Cardiac muscle cell (in vitro differentiated cells and primary cell): ENCODE data around the gene UPK3BL2. TPM values are rescaled to one million over a fixed set of nuclear protein-coding genes. Genes with fewer than 3 reads are reported as not detected.
"Not testable (repeated sequence)": the region's sequence is repeated elsewhere in the genome, so short reads cannot be mapped to it uniquely, and the experiment has no call there.

Experiments
- DNase-seq, 2 donors: peaks; one replicate each; pipeline versions ENCODE4 v3.0.0 to v3.0.0-alpha.2; 2010 to 2017; ENCODE audit warnings: low read depth in 1 of 2, low spot score in 1 of 2
- H3K27ac ChIP-seq: fragments of 200-600 bp; sonication (generic); 2 replicates; pipeline ENCODE4 v1.5.1; 2016
- H3K27me3 ChIP-seq: fragments of 200-600 bp; sonication (generic); 2 replicates; pipeline ENCODE4 v1.6.0; 2016; ENCODE audit warnings: control low read depth
- H3K36me3 ChIP-seq: fragments of 200-600 bp; sonication (generic); 2 replicates; pipeline ENCODE4 v1.5.1; 2016; ENCODE audit warnings: control low read depth
- H3K4me1 ChIP-seq: fragments of 200-600 bp; sonication (generic); 2 replicates; pipeline ENCODE4 v1.8.1; 2017; ENCODE audit warnings: low read depth, mild to moderate bottlenecking, mixed run types
- H3K4me3 ChIP-seq: fragments of 200-600 bp; sonication (generic); 2 replicates; pipeline ENCODE4 v1.5.1; 2016; ENCODE audit warnings: mild to moderate bottlenecking
- H3K9me3 ChIP-seq: fragments of 200-600 bp; sonication (generic); 2 replicates; pipeline ENCODE4 v1.5.1; 2017; ENCODE audit warnings: low read depth, mild to moderate bottlenecking, control low read depth
- polyA plus RNA-seq: library from polyadenylated mRNA; unstranded; fragments of >200 nt; fragmentation: Nextera tagmentation; extraction: Ambion mirVana; gene quantifications from 2 replicates; pipeline ENCODE4 v1.2.1, GENCODE V29; 2016
- total RNA-seq: library from RNA; depleted of rRNA; stranded (reverse); fragments of >200 nt; gene quantifications from 2 replicates; pipeline ENCODE4 v1.2.3, GENCODE V29; 2016

Gene UPK3BL2
- total and polyA plus RNA-seq, 2 experiments from 2014 or later, result 23.9 to 29.7 TPM

- H3K9me3 ChIP-seq, H3K27me3 ChIP-seq, DNase-seq, H3K27ac ChIP-seq, H3K4me1 ChIP-seq, H3K36me3 ChIP-seq, H3K4me3 ChIP-seq: not testable (repeated sequence)
Observed at GRCh38 chr7:102527822-102528793, 15.4 kb downstream of the UPK3BL2 start.

DNA sequence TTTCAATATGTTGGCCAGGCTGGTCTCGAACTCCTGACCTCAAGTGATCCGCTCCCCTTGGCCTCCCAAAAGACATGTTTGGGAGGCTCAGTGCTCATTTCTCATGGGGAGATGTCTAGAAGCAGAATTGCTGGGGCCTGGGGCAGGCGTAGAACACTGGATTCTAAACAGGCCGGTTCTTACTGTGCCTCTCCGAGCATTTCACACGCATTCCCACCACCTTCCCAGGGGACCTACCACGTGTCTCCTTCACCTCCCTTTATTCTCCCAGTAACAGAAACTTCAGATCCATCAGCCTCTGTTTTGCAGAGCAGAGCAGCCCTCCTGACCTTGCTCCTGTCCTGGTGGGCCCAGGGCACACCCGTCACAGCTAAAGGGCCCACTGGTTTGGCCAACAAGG, 16.3 kb downstream of the UPK3BL2 start:
- not testable (repeated sequence) for H3K9me3 ChIP-seq, H3K27me3 ChIP-seq, H3K4me1 ChIP-seq, H3K27ac ChIP-seq, H3K36me3 ChIP-seq, DNase-seq, H3K4me3 ChIP-seq

GRCh38 chr7:102524803-102525202, 18.7 kb downstream of the UPK3BL2 start:
- DNase-seq, H3K27ac ChIP-seq, H3K4me1 ChIP-seq, H3K36me3 ChIP-seq, H3K9me3 ChIP-seq, H3K4me3 ChIP-seq, H3K27me3 ChIP-seq: not testable (repeated sequence)

GRCh38 chr7:102520797-102521196, 22.7 kb downstream of the UPK3BL2 start:
- DNase-seq, H3K27me3 ChIP-seq, H3K4me3 ChIP-seq: not testable (repeated sequence)

GRCh38 chr7:102517550-102518147, 25.8 kb downstream of the UPK3BL2 start, which contains the start of gene RASA4B:
TSS of gene RASA4B (minus strand) at chr7:102517777. CDS start at chr7:102517710, 67 bp downstream.
- H3K27ac ChIP-seq, H3K4me1 ChIP-seq, H3K9me3 ChIP-seq, H3K27me3 ChIP-seq, H3K36me3 ChIP-seq: not testable (repeated sequence)
- peak in 1 of 2 donors; percentile 33 for DNase-seq
- H3K4me3 ChIP-seq, result peak within 1 kb of the TSS; percentile 16

More at GRCh38 chr7:102520797-102521196, 22.7 kb downstream of the UPK3BL2 start:
- not testable (repeated sequence) for H3K4me1 ChIP-seq, H3K27ac ChIP-seq, H3K36me3 ChIP-seq, H3K9me3 ChIP-seq

- not testable (repeated sequence) for H3K4me3 ChIP-seq, H3K4me1 ChIP-seq, H3K27me3 ChIP-seq, H3K27ac ChIP-seq, H3K9me3 ChIP-seq, DNase-seq, H3K36me3 ChIP-seq
Observed at GRCh38 chr7:102516951-102517350, 26.5 kb downstream of the UPK3BL2 start.

GRCh38 chr7:102515889-102516288, 27.6 kb downstream of the UPK3BL2 start:
- H3K4me3 ChIP-seq, H3K27me3 ChIP-seq, H3K9me3 ChIP-seq, DNase-seq, H3K36me3 ChIP-seq, H3K4me1 ChIP-seq, H3K27ac ChIP-seq: not testable (repeated sequence)

- H3K9me3 ChIP-seq, H3K27ac ChIP-seq, H3K27me3 ChIP-seq: not testable (repeated sequence)
Observed at GRCh38 chr7:102514881-102515721, 28.4 kb downstream of the UPK3BL2 start.

DNA sequence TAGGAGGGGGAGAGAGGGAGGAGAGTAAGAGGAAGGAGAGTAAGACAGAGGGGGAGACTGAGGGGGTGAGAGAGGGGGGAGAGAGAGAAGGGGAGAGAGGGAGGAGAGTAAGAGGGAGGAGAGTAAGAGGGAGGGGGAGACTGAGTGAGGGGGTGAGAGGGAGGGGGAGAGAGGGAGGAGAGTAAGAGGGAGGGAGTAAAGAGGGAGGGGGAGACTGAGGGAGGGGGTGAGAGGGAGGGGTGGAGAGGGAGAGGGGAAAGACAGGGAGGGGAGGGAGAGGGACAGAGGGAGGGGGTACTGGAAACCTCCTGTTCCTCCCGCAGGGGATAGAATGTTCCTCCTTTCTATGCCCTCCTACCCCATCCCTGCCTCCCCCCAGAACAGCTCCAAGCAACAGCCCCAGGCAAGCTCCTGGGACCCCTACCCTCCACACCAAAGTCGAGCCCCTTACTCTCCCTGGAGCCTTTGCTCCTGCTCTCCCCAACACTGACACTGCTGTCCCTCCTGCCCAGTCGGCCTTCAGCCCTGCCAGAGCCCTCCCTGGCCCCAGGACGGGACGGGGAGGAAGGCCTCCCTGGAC, 30.8 kb downstream of the UPK3BL2 start:
- not testable (repeated sequence) for H3K27me3 ChIP-seq, H3K4me3 ChIP-seq, H3K36me3 ChIP-seq, H3K9me3 ChIP-seq, H3K27ac ChIP-seq, H3K4me1 ChIP-seq
- DNase-seq, result peak; percentile 61

More at GRCh38 chr7:102514881-102515721, 28.4 kb downstream of the UPK3BL2 start:
- not testable (repeated sequence) for H3K4me1 ChIP-seq, H3K36me3 ChIP-seq, DNase-seq, H3K4me3 ChIP-seq

GRCh38 chr7:102511860-102512522, 31.5 kb downstream of the UPK3BL2 start:
- not testable (repeated sequence) for DNase-seq, H3K27ac ChIP-seq, H3K4me3 ChIP-seq, H3K9me3 ChIP-seq, H3K27me3 ChIP-seq, H3K4me1 ChIP-seq, H3K36me3 ChIP-seq

DNA sequence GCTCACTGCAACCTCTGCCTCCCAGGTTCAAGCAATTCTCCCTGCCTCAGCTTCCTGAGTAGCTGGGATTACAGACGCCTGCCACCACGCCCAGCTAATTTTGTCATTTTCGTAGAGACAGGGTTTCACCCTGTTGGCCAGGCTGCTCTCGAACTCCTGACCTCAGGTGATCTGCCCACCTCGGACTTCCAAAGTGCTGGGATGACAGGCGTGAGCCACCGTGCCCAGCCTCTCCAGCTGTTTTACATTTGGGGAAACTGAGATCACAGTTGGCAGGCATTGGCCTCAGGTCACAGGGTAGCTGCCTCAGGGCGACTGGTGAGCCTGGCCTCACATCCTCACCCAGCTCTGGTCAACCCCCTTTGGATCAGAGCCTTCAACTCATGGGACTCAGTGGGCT, 32.9 kb downstream of the UPK3BL2 start:
- not testable (repeated sequence) for H3K4me1 ChIP-seq, H3K27me3 ChIP-seq, DNase-seq, H3K9me3 ChIP-seq, H3K27ac ChIP-seq, H3K4me3 ChIP-seq, H3K36me3 ChIP-seq

DNA sequence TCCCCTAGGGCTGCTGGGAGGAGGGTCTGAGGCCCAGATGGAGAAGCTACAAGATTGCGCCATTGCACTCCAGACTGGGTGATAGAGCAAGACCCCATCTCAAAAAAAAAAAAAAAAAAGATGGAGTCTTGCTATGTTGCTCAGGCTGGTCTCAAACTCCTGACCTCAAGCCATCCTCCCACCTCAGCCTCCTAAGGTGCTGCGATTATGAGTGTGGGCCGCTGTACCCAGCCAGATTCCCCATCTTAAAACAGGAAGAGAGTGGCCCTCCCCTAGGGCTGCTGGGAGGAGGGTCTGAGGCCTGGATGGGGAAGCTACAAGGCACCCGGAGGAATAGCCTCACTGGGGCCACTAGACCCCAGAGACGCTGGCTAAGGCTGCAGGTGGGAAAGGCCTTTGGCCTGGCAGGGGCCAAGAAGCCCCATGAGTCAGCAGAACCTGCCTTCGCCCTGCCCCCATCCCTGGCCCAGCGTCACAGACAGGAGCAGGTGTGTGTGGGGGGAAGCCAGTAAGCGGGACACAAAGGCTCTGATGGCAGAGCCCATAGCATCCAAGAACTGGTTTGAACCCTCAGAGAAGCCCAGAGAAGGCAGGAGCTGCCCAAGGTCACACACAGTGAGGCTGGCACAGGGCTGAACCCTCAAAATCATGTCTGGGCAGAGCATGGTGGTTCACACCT, 35.9 kb downstream of the UPK3BL2 start:
- H3K27ac ChIP-seq, H3K36me3 ChIP-seq, H3K4me1 ChIP-seq, H3K9me3 ChIP-seq, DNase-seq, H3K27me3 ChIP-seq, H3K4me3 ChIP-seq: not testable (repeated sequence)
